Measurements from ENCODE around the gene PVR. TPM values are rescaled to one million over a fixed set of nuclear protein-coding genes. Genes with fewer than 3 reads are reported as not detected.
A peak's percentile ranks its signal among the peaks of the same experiment; 100 is the strongest.

The PVR gene
- total RNA-seq, 1 donor from 2014 or later, result 28.5 TPM

DNA sequence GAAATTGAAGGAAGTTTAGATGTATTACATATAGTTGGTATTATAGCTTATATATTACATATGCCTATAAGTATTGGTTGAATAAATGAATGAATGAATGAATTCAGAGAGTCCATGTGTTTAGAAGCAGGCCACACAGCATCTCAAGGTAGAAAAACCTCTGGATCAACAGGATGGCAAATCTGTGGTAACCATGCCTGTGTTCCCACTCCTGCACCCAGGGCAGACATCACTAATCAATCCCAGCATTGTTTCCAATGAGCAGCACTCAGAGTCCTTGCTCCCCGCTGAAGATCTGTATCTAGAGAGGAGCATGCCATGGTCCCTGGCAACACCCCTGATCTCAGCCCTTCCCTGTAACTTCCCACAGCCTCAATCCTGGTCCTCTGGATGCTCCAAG is 28.5 kb downstream of the PVR start:
- Mint-ChIP-seq H3K27ac (no peak overlapping the region), H3K4me3 (no peak overlapping the region)
- TF ChIP-seq CTCF (IDR thresholded peaks at IDR 0.05; ENCODE audit: unreplicated experiment), result no peak

GRCh38 chr19:44673510-44673909 is 29.8 kb downstream of the PVR start:
- H3K27ac Mint-ChIP-seq, result no peak overlapping the region
- DNase-seq (ENCODE audit: low spot score in 2 of 2, unreplicated experiment in 2 of 2), result no peak
- no peaks in the 10 kb centered on the region for H3K36me3 Mint-ChIP-seq
- TF ChIP-seq CTCF (IDR thresholded peaks at IDR 0.05; ENCODE audit: unreplicated experiment), result no peak
- H3K4me1 Mint-ChIP-seq, result peaks cover 3% of the 10 kb centered on the region
- peaks cover 4% of the 10 kb centered on the region for H3K9me3 Mint-ChIP-seq
- H3K27me3 Mint-ChIP-seq (ENCODE audit: low read depth), result no peaks in the 10 kb centered on the region
- no peak overlapping the region for H3K4me3 Mint-ChIP-seq

More for the DNA sequence above, 28.5 kb downstream of the PVR start:
- Mint-ChIP-seq H3K27me3 (ENCODE audit: low read depth) (no peaks in the 10 kb centered on the region), H3K4me1 (peaks cover 3% of the 10 kb centered on the region), H3K36me3 (no peaks in the 10 kb centered on the region), H3K9me3 (peaks cover 4% of the 10 kb centered on the region)
- DNase-seq (ENCODE audit: low spot score in 2 of 2, unreplicated experiment in 2 of 2), result no peak

- H3K4me1 Mint-ChIP-seq, result peaks cover 3% of the 10 kb centered on the region
- H3K9me3 Mint-ChIP-seq, result peaks cover 4% of the 10 kb centered on the region
- H3K27ac Mint-ChIP-seq, result no peak overlapping the region
- no peak for TF ChIP-seq CTCF (IDR thresholded peaks at IDR 0.05; ENCODE audit: unreplicated experiment)
- no peak overlapping the region for H3K4me3 Mint-ChIP-seq
- DNase-seq (ENCODE audit: low spot score in 2 of 2, unreplicated experiment in 2 of 2), result no peak
- no peaks in the 10 kb centered on the region for H3K27me3 Mint-ChIP-seq (ENCODE audit: low read depth)
- no peaks in the 10 kb centered on the region for H3K36me3 Mint-ChIP-seq
Observed at GRCh38 chr19:44675521-44675920, 31.8 kb downstream of the PVR start.

- Mint-ChIP-seq H3K36me3 (no peaks in the 10 kb centered on the region), H3K4me1 (peaks cover 3% of the 10 kb centered on the region), H3K9me3 (peaks cover 2% of the 10 kb centered on the region), H3K4me3 (no peak overlapping the region), H3K27ac (peak overlapping the region; percentile 86), H3K27me3 (ENCODE audit: low read depth) (no peaks in the 10 kb centered on the region)
- DNase-seq (ENCODE audit: low spot score in 2 of 2, unreplicated experiment in 2 of 2), result no peak
- TF ChIP-seq CTCF (IDR thresholded peaks at IDR 0.05; ENCODE audit: unreplicated experiment), result no peak
Observed at GRCh38 chr19:44677019-44677811, 33.5 kb downstream of the PVR start.

DNA sequence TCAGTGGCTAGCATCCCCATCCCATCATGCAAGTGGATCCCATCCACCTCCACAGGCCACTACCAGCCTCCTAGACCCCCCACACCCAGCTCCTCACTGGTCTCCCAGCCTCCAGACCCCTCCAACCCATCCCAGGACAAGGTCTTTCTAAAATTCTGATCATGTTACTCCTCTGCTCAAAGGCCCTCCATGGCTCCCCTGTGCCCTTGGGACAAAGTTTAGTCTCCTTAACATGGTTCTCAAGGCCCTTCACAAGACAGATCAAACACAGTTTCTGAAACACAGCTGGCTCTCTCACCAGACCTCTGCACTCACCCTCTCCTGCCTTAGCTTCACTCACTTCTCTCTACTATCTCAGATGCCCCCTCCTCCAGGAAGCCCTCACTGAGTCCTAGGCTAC is 36.8 kb downstream of the PVR start:
- TF ChIP-seq CTCF (IDR thresholded peaks at IDR 0.05; ENCODE audit: unreplicated experiment), result no peak
- H3K27me3 Mint-ChIP-seq (ENCODE audit: low read depth), result no peaks in the 10 kb centered on the region

More for the DNA sequence above, 36.8 kb downstream of the PVR start:
- Mint-ChIP-seq H3K4me1 (peaks cover 8% of the 10 kb centered on the region), H3K9me3 (no peaks in the 10 kb centered on the region), H3K27ac (no peak overlapping the region), H3K36me3 (no peaks in the 10 kb centered on the region), H3K4me3 (no peak overlapping the region)
- no peak for DNase-seq (ENCODE audit: low spot score in 2 of 2, unreplicated experiment in 2 of 2)
